Choroid plexus epithelial cell (primary cell): ENCODE data around the gene CDK14.

Experiments
- DNase-seq: peaks from one replicate; pipeline ENCODE4 v3.0.0-alpha.2; 2010; ENCODE audit warnings: low read depth
- H3K4me3 ChIP-seq: 2 replicates; pipeline ENCODE4 v1.5.1; 2011; ENCODE audit warnings: low read depth, mild to moderate bottlenecking, control low read depth, low read length, moderate library complexity
- TF ChIP-seq, protein P1 (sequence below): conservative IDR thresholded peaks from 2 replicates; pipeline ENCODE4 v1.5.1; 2011; ENCODE audit warnings: low read depth, mild to moderate bottlenecking, control low read depth, inconsistent platforms, low read length, moderate library complexity

Gene CDK14

DNA sequence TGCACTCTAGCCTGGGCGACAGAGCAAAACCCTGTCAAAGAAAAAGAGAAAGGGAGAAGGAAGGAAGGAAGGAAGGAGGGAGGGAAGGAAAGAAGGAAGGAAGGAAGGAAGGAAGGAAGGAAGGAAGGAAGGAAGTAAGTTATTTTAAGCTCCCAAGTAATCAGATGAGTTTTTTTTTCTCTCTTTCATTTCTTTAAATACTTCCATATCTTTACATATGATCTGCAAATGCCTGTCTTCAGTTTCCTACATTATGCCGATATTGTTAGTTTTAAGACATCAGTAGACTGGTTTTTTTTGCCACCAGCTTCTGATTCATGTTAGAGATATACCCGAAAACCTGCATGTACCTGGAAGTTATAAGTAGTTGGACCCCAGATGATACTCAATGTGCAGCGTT lies 495.5 kb downstream of the CDK14 start:
- TF ChIP-seq, protein P1, sequence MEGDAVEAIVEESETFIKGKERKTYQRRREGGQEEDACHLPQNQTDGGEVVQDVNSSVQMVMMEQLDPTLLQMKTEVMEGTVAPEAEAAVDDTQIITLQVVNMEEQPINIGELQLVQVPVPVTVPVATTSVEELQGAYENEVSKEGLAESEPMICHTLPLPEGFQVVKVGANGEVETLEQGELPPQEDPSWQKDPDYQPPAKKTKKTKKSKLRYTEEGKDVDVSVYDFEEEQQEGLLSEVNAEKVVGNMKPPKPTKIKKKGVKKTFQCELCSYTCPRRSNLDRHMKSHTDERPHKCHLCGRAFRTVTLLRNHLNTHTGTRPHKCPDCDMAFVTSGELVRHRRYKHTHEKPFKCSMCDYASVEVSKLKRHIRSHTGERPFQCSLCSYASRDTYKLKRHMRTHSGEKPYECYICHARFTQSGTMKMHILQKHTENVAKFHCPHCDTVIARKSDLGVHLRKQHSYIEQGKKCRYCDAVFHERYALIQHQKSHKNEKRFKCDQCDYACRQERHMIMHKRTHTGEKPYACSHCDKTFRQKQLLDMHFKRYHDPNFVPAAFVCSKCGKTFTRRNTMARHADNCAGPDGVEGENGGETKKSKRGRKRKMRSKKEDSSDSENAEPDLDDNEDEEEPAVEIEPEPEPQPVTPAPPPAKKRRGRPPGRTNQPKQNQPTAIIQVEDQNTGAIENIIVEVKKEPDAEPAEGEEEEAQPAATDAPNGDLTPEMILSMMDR: no peak
- no peak for DNase-seq
- no peak overlapping the region for H3K4me3 ChIP-seq

DNA sequence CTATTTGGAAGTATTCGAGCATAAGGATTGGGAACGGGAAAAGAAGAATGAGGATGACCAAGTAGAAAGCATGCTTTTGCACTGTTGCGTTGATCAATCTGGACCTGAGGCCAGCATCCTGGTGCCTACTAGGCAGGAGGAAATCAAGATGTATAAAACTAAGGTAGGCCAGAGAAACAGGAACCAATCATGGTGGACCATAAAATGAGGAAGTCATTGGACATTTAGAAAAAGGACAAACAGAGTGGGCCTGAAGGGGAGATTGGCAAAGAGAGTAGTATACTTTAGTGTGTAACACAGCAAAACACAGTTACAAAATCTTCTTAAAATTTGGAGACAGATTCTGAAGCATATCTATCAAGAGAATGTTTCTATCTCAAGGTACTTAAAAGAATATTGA lies 497.1 kb downstream of the CDK14 start:
- no peak overlapping the region for H3K4me3 ChIP-seq
- TF ChIP-seq, protein P1: no peak
- no peak for DNase-seq

DNA sequence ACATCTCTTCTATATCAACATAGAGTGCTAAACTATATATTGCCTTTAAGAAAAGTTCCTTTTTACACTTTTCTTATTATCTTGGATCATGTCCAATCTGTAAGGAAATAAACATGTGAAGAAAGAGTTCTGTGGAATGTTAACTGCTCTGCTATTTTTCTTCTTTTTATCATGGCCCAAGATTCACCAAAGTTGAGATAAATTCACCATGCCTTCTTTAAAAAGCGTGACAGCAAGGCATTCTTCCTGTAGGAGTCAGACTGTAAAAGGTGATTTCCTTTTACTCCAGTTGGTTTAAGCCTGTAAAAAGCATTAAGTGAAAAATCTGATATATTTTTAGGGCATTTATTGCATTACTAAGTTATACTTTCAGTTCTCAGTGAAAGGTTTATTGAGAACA lies 502.4 kb downstream of the CDK14 start:
- TF ChIP-seq, protein P1: no peak
- DNase-seq: peak; percentile 74
- H3K4me3 ChIP-seq: no peak overlapping the region

GRCh38 chr7:91103363-91103762 lies 507.2 kb downstream of the CDK14 start:
- TF ChIP-seq, protein P1: no peak
- no peak for DNase-seq
- no peak overlapping the region for H3K4me3 ChIP-seq

DNA sequence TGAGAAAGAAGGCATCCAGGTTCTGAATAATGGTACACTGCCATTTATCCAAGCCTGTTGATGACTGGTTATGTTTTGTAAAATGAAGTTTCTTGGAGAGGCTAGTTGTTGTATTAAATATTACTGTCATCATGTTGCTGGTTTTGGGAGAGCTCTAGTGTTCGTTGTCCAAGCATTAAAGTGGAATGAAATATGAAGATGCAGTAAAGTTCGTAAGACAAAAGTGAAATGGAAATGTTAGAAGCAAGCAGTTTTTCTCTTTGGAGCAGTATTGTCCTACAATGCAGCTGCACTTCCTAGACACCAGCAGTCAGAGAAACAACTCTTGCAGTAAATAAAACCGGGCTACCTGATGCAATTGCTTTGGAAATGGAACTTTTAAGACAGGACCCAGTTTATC lies 511.3 kb downstream of the CDK14 start:
- no peak overlapping the region for H3K4me3 ChIP-seq
- DNase-seq: no peak
- TF ChIP-seq, protein P1: no peak

- TF ChIP-seq, protein P1: no peak
- H3K4me3 ChIP-seq: no peak overlapping the region
- DNase-seq: no peak
These were observed 513.1 kb downstream of the CDK14 start for GRCh38 chr7:91109200-91109599.

DNA sequence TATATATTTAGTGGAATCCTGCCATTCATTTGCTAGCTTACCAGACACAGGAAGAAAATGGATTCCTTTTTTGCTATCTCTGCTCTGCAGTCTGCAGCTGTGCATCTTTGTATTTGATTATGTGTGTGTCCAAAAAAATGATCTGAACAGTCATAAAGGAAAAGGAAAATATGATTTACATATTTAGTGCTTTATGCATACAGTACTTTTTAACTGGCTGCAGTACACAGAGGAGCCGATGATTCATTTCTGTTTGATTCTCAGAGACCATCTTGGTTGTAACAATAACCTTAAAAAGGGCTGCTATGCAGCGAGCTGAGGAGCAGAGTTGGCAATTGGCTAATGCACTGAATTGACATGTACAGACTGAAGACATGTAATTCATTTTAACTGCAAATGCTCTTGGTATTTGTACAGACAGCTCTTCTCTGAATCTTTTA lies 516.8 kb downstream of the CDK14 start:
- TF ChIP-seq, protein P1: no peak
- H3K4me3 ChIP-seq: no peak overlapping the region
- DNase-seq: peak; percentile 60
